Measurements from ENCODE around the gene L3HYPDH.
A peak's percentile ranks its signal among the peaks of the same experiment; 100 is the strongest.
"Not testable (repeated sequence)": the region's sequence is repeated elsewhere in the genome, so short reads cannot be mapped to it uniquely, and the experiment has no call there.

The L3HYPDH gene

DNA sequence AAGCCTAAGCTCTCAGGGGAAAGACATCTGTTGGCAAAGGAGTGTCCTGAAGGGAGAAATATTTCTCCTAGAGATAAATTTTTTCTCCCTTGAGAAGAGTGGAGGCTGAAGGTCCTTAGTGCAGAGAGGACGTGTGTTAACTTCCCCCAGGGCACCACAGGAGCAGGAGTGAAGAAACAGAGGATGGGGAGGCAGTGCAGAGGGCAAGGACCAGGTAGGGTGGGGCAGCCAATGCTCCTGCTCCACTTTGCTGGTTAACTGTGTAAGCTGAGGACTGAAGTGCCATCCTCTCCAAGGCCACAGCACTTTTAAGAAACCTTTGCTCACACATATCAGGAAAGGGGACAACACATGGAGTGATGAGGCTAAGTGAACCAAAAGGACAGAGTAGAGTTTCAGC, 4.0 kb downstream of the L3HYPDH start:
- DNase-seq (ENCODE audit: low read depth in 2 of 2, low spot score in 1 of 2): no peak

DNA sequence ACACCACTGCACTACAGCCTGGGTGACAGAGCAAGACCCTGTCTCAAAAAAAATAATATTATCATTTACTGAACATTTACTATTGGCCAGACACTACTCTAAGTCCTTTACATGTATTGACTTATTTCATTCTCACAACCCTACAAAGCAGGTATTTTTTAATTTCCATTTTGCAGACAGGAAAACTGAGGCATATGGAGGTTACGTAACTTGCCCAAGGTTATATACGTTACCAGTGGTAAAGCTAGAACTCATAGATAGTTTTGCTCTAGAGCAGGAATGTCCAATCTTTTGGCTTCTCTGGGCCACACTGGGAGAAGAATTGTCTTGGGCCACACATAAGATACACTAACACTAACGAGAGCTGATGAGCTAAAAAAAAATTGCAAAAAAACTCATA, 5.7 kb downstream of the L3HYPDH start:
- DNase-seq (ENCODE audit: low read depth in 2 of 2, low spot score in 1 of 2): no peak

DNA sequence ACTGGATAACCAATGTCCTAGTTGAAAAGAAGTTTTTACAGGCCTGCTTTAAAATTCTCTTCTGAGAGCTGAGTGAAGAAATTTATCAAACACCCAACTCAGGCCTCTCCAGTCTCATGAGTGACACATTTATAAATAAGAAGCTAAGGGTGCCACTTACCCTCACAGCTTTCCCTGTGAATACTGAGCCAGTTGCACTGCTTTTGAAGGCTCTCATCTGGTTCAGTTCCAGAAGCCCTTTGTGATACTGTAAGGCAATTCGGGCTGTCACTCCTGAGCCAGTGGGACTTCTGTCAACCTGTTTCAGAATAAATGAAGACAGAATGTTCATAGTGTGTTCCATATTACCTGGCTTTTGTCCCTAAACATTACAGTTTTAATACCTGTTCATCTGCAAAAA, 8.5 kb downstream of the L3HYPDH start:
- no peak for DNase-seq (ENCODE audit: low read depth in 2 of 2, low spot score in 1 of 2)

DNA sequence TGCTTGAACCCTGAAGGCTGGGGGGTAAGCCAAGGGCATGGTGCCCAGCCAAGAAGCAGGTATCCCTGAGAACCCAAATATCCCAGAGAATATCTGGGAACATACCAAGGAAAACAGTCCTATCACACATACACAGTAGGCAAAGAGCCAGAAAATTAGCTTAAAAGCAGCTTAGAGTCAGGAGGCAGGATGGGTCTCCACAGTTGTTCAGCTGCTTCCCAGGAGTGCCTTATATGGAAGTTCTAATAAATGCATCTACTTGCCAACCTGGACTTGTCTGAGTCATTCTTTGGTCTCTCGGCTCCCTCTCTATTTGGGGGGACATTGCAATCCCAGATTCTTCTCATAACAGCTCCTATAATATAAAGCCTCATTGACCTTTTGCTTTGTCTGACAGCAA, 10.0 kb downstream of the L3HYPDH start:
- no peak for DNase-seq (ENCODE audit: low read depth in 2 of 2, low spot score in 1 of 2)

DNA sequence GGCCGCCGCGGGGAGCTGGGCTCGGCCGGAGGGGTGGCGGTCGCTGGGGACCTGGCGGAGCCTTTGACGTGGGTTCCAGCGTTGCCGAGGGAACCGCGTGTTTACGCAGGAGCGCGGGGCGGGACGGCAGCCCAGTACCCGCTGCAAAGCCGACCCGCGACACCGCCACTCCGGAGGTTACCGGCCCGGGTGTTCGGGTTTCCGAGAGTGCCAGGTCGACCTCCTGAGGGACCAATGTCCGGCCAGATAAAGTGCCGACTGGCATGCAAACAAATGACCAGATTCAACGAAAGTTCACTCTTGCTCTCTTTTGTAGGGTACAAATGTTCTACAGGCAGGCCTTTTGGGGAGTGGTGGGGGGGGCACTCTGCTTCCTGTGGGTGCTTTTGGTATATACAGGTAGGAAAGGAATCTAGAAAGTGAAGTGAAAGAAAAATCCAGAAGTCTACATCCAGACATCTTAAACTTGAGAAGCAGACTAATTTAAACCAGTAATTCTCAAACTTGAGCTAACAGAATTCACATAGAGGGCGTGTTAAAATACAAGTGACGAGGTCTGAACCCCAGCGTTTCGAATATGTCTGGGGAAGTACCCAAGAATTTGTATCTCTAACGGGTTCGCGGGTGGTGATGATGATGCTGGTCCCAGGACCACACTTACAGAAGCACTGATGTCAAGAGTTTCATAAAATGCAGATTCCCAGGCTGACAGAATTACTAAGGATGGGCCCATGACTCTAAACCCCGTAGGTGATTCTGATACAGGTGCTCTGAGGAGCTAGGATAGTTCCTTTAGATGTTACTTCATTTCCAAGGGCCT, 18.7 kb downstream of the L3HYPDH start, which contains the start of gene GPR135:
Gene GPR135, minus strand, starts transcription at position 65 of the 820 bp plus-strand sequence. CDS start 154 bp downstream, outside the sequence.
- no peak for DNase-seq (ENCODE audit: low read depth in 2 of 2, low spot score in 1 of 2)

DNA sequence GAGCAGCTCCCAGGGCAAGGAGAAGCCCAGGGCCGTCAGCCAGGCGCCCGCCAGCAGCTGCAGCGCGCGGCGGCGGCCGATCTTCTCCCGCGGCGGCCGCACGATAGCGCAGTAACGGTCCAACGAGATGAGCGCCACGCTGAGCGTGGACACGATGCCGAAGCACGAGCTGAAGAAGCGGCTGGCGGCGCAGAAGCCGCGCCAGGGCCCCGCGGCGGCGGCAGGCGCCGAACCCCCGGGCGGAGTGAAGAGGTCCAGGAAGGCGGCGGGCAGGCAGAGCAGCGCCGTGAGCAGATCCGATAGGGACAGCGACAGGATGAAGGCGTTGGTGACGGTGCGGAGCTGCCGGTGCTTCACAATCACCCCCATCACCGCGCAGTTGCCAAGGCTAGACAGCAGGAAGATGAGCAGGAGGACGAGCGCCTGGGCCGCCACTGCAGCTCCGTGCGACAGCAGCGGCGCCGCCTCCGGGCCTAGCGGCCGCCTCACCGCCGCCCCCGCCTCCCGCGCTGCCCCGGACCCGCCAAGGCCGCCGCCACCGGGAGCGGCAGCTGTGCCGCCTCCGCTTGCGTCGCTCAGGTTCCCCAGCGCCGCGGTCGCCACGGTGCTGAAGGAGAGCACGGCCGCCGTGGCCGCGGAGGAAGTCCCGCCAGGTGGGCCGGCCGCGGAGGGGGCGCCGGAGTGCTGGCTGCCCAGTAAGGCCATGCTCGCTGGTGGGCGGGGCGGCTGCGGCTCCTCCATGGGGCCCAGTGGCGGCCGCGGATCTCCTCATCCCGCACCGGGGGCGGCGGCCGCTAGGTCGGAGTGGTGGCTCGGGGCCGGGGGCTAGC, 19.5 kb downstream of the L3HYPDH start:
- peak in 1 of 2 donors; percentile 19 for DNase-seq (ENCODE audit: low read depth in 2 of 2, low spot score in 1 of 2)

DNA sequence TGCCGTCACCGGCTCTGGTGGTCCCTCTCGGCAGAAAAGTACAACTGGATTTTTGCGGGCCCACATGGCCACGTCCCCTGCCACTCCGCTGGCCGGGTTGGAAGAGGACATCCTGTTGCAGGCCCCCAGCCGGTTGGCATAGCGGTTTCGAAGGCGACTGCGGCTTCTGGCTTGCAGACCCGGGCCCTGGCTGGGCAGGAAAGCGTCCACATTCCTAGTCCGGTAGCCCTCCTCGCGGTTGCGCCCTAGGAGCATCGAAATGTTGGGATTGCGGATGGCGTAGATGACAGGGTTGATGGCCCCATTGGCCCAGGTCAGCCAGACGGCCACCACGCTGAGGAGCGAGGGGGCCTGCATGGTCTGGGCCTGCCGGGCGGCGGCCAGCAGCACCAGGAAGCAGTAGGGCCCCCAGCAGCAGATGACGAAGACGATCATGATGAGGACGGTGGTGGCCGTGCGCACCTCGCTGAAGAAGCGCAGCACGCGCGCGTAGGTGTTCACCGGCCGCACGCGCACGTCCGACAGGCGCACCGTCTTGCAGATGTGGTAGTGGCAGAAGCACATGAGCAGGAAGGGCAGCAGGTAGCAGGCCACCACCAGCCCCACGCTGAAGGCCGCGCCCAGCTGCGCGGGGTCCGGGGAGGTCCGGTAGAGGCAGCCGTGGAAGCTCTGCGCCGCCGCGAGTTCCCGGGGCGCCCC, 20.3 kb downstream of the L3HYPDH start:
- no peak for DNase-seq (ENCODE audit: low read depth in 2 of 2, low spot score in 1 of 2)

DNA sequence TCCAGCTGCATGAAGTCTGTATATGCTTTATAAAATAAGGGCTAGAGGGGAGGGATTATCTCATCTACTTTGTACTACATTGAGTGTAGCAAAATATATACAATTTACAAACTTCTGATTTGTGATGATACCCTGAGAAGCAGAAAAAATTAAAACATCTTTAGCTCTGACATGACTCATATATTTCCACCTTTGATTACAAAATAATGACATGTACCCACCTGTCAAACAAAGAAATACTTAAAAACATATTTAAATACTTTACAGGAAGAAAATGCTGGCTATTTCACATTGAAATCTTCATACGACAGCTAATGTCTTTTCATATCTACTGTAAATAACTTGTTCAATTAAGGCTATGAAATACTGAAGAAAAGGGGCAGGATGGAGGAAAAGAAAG, 22.3 kb downstream of the L3HYPDH start:
- DNase-seq (ENCODE audit: low read depth in 2 of 2, low spot score in 1 of 2): no peak

DNA sequence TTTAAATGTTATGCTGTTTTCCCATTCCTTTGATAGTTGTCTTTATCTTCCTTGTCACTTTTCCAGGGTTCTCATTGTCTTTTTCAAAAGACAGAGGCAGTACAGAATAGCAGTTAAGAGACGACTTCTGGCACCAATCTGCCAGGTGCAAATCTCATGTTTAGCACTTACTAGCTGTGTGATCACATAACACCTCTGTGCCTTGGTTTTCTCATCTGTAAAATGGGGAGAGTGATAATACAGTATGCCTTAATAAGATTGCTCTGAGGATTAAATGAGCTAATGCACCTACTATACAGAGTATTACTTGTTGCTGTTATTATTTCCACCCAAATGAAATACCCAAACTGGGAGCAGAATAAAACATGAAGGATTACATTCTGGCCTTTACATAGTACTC, 23.8 kb downstream of the L3HYPDH start:
- DNase-seq (ENCODE audit: low read depth in 2 of 2, low spot score in 1 of 2): no peak

DNA sequence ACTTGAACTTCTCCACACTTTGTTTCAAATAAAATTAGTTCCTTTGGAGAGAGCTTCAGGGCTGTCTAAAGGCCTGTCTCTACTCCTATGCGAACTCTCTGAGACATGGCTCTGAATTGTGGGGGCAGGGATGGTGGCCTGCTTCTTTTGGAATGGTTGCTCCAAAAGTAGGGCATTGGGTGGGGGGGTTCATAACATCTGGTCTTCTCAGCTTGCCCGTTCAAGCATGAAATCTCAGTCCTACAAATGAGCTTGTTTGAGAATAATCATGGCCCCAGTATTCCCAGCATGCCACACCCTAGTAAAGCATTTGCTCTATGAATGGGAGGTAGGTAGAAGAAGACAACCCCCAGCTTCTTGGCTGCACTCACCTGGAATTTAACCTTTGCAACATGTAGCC, 25.7 kb downstream of the L3HYPDH start:
- DNase-seq (ENCODE audit: low read depth in 2 of 2, low spot score in 1 of 2): no peak

DNA sequence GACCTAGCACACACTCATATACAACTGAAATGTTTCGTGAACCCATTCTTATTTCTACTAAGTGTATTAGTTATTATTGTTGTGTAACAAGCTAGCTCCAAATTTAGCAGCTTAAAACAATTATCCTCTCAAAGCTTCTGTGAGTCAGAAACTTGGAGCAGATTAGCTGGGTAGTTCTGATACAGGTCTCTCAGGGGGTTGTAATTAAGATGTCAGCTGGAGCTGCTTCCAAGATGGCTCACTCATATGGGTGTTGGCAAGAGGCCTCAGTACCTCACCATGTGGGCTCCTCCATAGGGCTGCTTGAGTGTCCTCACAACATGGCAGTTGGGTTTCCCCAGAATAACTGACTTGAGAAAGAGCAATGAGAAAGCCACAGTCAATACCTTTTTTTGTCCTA, 28.8 kb downstream of the L3HYPDH start:
- DNase-seq (ENCODE audit: low read depth in 2 of 2, low spot score in 1 of 2): no peak

DNA sequence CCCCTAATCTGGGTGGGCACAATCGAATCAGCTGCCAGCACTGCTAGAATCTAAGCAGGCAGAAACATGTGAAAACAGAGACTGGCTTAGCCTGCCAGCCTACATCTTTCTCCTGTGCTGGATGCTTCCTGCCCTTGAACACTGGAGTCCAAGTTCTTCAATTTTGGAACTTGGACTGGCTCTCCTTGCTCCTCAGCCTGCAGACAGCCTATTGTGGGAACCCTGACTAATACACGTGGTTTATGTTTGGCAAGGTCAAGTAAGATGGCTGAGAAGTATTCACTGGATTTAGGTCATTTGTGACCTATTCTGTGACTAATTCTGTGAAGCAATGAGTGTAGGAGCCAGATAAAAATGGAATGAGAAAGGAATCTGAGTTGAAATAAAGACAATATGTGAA, 30.1 kb downstream of the L3HYPDH start:
- DNase-seq (ENCODE audit: low read depth in 2 of 2, low spot score in 1 of 2): no peak

DNA sequence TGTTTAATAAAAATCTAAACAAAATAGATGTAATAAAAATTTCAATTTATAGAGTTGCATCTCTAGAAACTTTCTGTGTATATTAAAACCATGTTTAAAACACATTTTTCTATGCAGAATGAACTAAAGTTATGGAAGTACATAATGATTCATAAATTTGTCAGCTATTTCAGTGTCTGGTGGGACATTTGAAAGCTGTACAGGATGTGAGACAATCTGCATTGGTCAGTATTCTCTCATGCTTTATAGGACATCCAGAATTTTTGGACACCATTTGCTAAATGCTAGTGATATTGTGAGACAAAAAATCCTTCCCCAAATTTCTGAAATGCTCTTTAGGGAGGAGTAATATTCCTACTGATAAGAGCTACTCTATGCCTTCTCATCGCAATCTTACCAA, 32.4 kb downstream of the L3HYPDH start:
- no peak for DNase-seq (ENCODE audit: low read depth in 2 of 2, low spot score in 1 of 2)

DNA sequence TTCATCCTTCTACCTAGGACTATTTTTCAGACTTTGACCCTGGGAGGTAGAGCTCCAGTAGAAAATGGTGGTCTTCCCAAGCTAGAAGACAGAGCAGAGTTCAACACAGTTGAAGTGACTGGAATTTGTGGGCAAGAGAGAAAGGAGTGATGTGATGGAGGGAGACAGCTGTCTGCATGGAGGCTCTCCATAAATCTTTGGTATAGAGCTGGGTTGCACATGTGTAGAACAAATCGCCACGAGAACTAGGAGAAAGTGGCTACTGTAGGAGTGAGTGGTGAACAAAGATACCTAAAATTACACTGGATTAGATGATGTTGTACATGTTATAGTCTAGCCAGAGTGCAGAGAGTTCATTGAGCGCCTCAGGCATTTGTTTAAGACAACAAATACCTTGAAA, 33.5 kb downstream of the L3HYPDH start:
- no peak for DNase-seq (ENCODE audit: low read depth in 2 of 2, low spot score in 1 of 2)

DNA sequence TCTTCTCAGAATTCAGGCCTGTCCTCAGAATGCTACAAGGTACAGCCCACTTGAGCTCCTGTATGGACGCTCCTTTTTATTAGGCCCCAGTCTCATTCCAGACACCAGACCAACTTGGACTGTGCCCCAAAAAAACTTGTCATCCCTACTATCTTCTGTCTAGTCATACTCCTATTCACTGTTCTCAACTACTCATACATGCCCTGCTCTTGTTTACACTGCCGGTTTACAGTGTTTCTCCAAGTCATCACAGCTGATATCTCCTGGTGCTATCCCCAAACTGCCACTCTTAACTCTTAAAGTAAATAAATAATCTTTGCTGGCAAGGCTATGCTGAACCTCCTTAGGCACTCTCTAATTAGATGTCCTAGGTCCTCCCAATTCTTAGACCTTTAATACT, 35.5 kb downstream of the L3HYPDH start:
- not testable (repeated sequence) for DNase-seq (ENCODE audit: low read depth in 2 of 2, low spot score in 1 of 2)

DNA sequence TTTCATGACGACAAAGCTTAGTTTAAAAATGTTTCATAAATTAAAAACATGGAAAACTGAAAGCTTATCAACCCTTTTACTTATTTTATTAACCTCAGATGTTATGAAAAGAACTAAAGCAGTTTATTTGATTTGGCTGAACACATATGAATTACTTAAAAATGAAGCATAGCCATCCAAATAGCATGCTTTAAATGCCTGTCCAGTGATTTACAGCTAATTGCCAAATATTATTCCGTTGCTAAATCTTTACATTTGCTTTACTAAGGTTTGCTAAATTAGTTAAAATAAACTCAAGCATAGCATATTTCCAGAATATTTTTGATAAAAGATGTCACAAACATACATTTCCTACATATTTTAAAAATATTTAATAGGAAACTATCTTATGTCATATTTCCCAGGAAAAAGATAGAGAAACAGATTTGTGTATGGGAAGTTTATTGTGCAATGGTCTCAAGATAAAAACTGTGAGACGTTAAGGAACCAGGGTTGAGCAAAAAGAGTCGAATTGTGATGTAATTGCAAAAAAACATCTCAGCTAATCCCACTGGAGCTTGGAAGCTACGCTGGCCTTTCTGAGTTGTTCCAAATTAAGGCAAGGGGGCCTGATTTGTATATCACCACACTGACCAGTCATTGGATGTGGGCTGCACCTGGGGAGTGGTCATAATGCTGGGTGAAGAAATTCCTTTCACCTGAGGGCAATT, 44.8 kb downstream of the L3HYPDH start:
- no peak for DNase-seq (ENCODE audit: low read depth in 2 of 2, low spot score in 1 of 2)

DNA sequence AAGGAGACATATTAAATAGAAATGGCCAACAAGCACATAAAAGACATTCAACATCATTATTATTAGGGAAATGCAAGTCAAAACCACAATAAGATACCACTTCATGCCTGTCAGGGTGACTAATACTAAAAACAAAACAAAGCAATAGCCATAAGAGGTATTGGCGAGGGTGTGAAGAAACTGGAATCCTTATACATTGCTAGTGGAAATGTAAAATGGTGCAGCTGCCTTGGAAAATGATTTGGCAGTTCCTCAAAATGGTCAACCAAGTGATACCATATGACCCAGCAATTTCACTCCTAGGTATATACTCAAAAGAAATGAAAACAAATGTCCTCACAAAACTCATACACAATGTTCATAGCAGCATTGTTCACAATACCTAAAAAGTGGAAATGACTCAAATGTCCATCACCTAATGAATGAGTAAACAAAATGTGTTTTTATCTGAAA, 46.0 kb downstream of the L3HYPDH start:
- no peak for DNase-seq (ENCODE audit: low read depth in 2 of 2, low spot score in 1 of 2)

DNA sequence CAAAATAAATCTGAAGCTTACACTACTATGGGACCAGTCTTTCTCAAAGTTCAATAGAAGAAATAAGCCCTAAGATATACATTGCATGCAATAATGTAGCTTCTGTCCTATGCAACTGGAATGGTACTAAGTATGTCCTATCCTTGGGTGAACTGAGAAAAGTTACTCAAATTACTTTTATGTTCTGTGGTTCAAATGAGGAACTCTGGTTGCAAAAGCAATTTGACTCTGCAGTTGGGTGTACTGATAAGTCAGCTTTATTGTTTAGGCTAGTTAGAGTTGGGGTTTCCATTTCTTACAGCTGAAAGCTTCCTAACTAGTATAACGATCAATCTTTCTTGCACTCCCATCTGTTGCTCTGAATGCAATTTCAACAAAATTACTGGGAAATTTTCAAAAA, 48.2 kb downstream of the L3HYPDH start:
- no peak for DNase-seq (ENCODE audit: low read depth in 2 of 2, low spot score in 1 of 2)

DNA sequence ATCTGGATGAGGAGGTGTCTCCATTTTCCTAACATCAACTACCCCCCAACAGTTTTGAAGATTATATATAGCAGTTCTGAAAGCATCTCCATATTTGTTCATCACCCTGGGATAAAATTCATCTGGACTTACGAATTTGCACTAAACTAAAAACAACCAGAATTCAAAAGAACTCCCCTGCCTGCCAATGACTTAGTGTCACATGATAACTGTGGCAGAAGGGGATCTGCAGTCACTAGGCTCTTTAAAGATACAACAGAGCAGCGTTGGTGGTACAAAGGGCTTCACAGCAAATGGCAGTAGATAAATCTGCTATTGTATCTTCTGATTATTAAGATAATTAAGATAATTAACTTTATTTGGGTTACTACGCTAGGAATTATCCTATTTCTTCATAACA, 49.1 kb downstream of the L3HYPDH start:
- DNase-seq (ENCODE audit: low read depth in 2 of 2, low spot score in 1 of 2): no peak

DNA sequence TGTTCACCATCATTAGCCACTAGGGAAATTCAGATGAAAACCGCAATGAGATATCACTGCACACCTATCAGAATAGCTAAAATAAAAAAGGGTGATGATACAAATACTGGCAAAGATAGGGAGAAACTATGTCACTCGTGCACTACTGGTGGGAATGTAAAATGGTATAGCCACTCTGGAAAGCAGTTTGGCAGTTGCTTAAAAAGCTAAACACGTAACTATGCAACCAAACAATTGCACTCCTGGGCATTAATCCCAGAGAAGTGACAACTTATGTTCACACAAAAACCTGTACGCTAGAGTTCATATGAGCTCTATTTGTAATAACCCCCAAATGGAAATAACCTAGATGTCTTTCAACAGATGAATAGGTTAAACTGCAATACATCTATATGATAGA, 54.4 kb downstream of the L3HYPDH start:
- DNase-seq (ENCODE audit: low read depth in 2 of 2, low spot score in 1 of 2): no peak

DNA sequence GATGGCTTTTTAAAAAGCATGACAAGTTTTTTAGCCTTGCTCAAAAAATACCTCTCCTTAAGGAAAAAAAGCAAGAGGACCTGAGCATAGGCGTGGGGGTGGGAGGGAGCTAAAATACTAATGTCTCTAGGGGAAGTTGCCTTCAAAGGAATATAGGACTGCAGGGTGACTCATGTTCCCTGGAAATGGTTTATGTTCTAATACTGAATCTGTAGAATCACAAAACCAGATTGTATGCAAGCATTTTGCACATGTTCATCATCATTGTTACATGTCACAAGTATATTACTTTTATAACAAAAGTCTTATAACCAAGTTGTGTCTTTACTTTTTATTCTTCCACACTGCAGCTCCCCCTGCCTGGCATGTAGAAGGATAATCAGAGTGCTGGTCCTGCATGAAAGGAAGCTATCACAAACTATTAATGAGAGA, 55.6 kb downstream of the L3HYPDH start:
- no peak for DNase-seq (ENCODE audit: low read depth in 2 of 2, low spot score in 1 of 2)

Measured in stimulated activated CD8-positive, alpha-beta memory T cell treated with anti-CD3 and anti-CD28 coated beads, Interleukin-4, amount 100 ng/mL, for 4 hours (primary cell).